ENCODE measurements around the gene PLB1. TPM values are rescaled to one million over a fixed set of nuclear protein-coding genes. Genes with fewer than 3 reads are reported as not detected.

The PLB1 gene
- total RNA-seq, 1 donor from 2014 or later, result 6.3 TPM

DNA sequence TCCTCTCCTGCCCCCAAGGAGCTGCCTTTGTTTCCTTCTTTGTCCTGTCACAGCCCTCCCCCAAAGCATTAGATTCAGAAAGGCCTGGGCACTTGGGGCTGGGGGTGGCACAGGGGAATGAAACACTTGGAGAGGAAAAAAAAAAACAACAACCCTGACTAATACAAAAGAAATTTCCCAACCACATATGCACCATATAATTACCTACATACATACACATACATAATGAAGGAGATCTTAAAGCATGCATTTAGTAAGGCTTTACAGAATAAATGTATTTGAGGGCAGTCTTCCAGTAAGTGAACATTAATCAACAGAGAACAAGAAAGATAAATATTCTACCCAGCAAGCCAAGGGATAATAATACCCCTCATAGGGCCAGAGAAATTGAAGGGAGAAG lies 185.7 kb downstream of the PLB1 start:
- DNase-seq (ENCODE audit: low spot score), result no peak

DNA sequence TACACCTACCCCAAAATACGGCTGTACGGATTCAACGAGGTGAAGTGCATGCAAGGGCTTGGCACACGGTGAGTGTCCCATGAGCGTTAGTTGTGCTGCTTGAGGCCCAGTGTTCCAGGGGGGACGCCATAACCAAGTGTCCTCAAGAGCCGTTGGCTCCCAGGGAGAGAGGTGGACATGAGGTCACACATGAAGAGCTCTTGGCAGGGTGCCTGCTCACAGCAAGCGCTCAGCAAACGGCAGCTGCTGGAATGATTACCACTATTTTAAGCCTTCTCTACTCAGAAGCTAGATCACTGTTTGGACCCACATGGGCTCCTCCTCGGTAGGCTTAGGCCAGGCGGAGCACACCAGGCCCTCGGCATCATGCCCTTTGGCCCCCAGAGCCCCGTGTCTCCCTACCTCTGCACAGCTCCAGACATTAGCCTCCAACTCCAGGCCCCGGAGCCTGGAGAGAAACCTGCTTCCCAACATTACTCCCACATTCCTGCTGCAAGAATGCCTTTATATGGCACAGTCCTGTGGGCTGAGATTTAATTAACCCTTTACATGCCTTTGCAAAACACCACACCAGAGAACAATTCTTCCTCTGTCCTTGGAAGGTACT lies 187.3 kb downstream of the PLB1 start:
- DNase-seq (ENCODE audit: low spot score), result no peak

DNA sequence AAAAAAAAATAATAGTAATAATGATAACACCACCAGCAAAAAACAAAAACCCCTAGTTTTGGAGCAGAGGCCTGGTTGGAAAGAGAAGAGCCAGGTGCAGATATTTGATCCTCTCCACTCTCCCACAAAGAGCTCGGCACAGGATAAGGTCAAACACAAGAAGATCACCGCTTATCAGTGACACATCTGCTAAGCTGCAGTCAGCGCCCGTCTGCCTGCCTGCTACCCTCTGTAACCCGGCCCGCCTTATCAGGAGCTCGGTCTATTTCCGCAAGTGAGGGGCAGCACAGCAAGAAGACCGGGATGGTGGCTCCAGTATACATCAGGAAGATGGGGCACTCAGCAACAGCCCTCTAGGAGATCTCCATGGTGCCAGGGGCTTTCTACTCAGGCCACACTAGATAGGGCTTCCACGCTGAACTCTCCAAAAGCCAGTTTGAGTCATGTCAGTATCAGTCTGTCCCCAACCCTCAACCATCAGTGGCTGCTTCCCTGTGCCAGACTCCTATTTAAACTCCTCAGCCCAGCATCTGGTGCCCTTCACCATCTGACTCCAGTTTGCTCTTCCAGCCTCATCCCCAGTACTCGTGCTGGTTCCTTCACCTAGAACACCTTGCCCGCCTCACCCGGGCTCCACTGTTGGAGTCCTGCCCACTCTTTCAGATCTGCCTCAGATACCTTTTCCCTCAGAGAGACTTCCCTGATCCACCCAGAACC lies 188.4 kb downstream of the PLB1 start:
- DNase-seq (ENCODE audit: low spot score), result no peak

DNA sequence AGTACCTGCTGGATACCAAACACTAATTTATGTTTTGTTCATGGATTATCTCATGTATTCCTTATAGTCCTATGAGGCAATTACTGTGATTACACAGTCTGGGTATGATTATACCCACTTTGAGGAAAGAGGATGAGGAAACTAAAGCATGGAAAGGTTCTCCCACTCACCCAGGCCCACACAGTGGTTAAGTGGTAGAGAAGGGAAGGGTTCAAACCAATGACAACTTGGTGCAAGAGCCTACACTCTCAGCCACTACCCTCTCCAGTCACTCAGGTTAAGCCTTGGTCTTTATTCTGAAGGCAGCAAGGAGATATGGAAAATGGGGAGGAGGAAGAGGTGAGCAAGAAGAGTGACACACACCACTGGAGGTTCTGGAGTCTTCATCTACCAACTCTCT lies 191.3 kb downstream of the PLB1 start:
- DNase-seq (ENCODE audit: low spot score), result no peak

DNA sequence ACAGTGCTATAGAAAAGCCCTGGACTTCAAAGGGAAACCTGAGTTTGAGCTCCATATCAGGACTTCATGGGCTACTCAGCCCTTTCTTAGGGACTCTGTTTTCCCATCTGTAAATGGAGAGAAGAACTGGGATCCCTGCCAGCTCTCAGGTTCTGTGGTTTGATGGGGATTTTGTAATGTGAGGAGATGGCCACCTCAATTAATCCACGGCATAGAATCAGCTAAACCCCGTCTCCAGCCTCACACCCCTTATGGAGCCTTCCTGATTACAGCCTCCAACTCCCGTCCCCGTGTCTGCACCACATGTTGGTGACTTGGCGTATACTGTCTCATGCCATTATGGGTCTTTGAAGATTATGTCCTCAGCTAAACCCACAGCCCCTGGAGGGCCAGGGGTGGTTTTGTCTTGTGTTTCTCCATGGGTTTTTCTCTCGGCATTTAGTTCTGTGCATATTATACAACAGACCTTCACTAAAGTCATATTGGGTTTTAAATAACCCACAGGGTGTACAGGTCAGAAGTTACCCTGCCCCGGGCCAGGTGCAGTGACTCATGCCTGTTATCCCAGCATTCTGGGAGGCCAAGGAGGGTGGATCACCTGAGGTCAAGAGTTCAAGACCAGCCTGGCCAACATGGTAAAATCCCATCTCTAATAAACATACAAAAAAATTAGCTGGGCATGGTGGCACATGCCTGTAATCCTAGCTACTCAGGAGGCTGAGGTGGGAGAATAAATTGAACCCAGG lies 192.0 kb downstream of the PLB1 start:
- no peak for DNase-seq (ENCODE audit: low spot score)

DNA sequence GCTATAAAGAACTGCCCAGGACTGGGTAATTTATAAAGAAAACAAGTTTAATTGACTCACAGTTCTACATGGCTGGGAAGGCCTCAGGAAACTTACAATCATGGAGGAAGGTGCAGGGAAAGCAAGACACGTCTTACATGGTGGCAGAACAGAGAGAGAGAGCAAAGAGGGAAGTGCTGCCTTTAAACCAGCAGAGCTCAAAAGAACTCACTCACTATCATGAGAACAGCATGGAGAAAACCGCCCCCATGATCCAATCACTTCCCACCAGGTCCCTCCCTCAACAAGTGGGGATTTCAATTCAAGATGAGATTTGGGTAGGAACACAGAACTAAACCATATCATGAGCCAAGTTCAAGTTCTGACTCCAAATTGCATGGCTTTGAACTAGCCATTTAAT lies 193.0 kb downstream of the PLB1 start:
- no peak for DNase-seq (ENCODE audit: low spot score)

DNA sequence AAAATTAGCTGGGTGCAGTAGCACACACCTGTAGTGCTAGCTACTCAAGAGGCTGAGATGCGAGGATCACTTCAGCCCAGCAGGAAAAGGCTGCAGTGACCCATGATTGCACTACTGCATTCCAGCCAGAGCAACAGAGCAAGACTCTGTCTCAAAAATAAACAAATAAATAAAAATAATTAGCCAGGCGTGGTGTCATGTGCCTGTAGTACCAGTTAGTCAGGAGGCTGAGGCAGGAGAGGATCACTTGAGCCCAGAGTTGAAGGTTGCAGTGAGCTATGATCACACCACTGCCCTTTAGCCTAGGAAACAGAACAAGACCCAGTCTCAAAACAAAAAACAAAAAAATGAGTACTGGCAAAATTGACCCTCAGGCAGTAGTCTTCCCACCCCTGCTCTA lies 193.9 kb downstream of the PLB1 start:
- DNase-seq (ENCODE audit: low spot score), result no peak

DNA sequence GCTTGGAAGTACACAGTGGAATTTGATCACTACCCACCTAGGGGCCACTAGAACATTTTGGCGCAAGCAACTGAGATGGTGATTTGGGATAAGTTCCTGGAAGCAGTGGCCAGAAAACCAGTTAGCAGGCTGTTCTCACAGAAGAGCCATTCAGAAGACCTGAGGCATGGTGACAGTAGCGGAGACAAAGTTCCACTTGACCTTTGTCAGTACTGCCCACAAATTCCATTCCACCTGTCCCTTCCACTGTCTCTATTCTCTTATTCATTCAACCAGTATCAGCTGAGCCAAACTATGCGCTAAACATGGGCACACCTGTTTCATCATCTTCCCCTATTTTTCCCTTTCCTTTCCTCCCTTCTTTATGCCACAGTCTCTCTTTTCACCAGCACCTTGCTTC lies 196.6 kb downstream of the PLB1 start:
- DNase-seq (ENCODE audit: low spot score), result no peak

DNA sequence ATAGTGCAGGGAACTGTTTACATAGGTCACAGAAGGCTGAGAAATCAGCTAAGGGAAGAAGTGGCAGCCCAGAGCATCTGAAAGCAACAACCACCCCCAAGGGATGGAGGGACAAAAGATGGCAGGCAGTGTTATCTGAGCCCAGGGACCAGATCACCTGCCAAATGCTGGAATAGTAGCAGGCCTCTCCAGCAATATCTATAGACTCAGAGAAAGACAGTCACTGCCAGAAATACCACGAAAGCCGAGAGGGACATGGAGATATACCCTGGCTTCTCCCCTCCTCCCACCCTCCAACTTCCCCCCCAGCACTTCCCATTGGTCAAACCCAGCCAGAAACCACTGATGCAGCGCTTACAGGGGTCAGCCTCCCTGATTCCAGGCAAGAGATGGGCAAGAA lies 197.4 kb downstream of the PLB1 start:
- DNase-seq (ENCODE audit: low spot score), result no peak

Other genes with a start within 250 kb of the PLB1 start
- gene FOSL2, start 103.2 kb upstream of the PLB1 start, total RNA-seq, result 259 TPM